ENCODE results near the gene RPL10. TPM values are rescaled to one million over a fixed set of nuclear protein-coding genes. Genes with fewer than 3 reads are reported as not detected.

Gene RPL10
- total and polyA plus RNA-seq, 4 donors, result 2,479 to 4,258 (median 3,622) TPM

- WGBS, 2 donors, result 54 to 73% methylated on average over 19 to 30 of the region's 30 CpGs
- peak; percentile 44 for ATAC-seq (ENCODE audit: insufficient read depth, low FRiP score)
- Histone ChIP-seq H3K4me1 (ENCODE audit: control insufficient read depth in 5 of 5, insufficient read depth in 5 of 5, low read length in 5 of 5) (no peaks in the 10 kb centered on the region), H3K4me3 (no peak overlapping the region), H3K27ac (ENCODE audit: low read depth in 1 of 2, low read length in 1 of 2) (peak overlapping the region in 1 of 2 donors; percentile 37), H3K36me3 (ENCODE audit: control insufficient read depth in 4 of 4, insufficient read depth in 4 of 4, low read length in 4 of 4) (peaks cover 24 to 79% (median 44%) of the 10 kb centered on the region in 4 donors), H3K27me3 (ENCODE audit: control insufficient read depth in 3 of 3, insufficient read depth in 3 of 3, low read length in 2 of 3) (no peaks in the 10 kb centered on the region), H3K9me3 (ENCODE audit: control insufficient read depth in 4 of 4, insufficient read depth in 3 of 4, low read length in 3 of 4) (peaks cover 0 to 2% (median 0%) of the 10 kb centered on the region in 4 donors), H3K9ac (ENCODE audit: insufficient read depth in 1 of 2, low read length in 2 of 2) (no peak overlapping the region)
- no peak for DNase-seq
- no peak for TF ChIP-seq CTCF (IDR thresholded peaks at IDR 0.05; ENCODE audit: control extremely low read depth, extremely low read depth)
These were observed 42.9 kb upstream of the RPL10 start for GRCh38 chrX:154355094-154355775.

DNA sequence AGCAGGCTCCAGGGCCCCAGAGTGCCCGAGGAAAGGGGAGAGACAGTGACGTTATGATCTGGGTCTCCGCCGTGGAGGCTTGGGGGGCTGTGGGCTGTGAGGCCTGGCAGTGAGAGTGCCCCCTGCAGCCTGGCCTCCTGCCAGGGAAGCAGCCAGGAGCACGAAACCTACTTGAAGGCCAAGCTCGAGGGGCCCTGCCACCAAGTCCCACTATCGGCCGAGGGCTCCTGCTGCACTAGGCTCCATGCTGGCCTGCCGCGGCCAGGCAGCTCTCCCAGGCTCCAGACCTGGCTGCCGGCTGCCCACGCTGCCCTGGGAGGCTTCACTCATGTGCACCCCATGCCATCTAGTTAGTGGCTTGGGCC lies 42.4 kb upstream of the RPL10 start:
- no peak for TF ChIP-seq CTCF (IDR thresholded peaks at IDR 0.05; ENCODE audit: control extremely low read depth, extremely low read depth)
- no peak for DNase-seq
- ATAC-seq (ENCODE audit: insufficient read depth, low FRiP score), result no peak
- Histone ChIP-seq H3K9ac (ENCODE audit: insufficient read depth in 1 of 2, low read length in 2 of 2) (no peak overlapping the region), H3K27me3 (ENCODE audit: control insufficient read depth in 3 of 3, insufficient read depth in 3 of 3, low read length in 2 of 3) (no peaks in the 10 kb centered on the region), H3K36me3 (ENCODE audit: control insufficient read depth in 4 of 4, insufficient read depth in 4 of 4, low read length in 4 of 4) (peaks cover 24 to 80% (median 45%) of the 10 kb centered on the region in 4 donors), H3K9me3 (ENCODE audit: control insufficient read depth in 4 of 4, insufficient read depth in 3 of 4, low read length in 3 of 4) (peaks cover 0 to 2% (median 0%) of the 10 kb centered on the region in 4 donors), H3K4me3 (no peak overlapping the region), H3K4me1 (ENCODE audit: control insufficient read depth in 5 of 5, insufficient read depth in 5 of 5, low read length in 5 of 5) (no peaks in the 10 kb centered on the region), H3K27ac (ENCODE audit: low read depth in 1 of 2, low read length in 1 of 2) (peak overlapping the region in 1 of 2 donors; percentile 37)
- 67 to 77% methylated on average over 8 to 12 of the region's 12 CpGs for WGBS, 2 donors

DNA sequence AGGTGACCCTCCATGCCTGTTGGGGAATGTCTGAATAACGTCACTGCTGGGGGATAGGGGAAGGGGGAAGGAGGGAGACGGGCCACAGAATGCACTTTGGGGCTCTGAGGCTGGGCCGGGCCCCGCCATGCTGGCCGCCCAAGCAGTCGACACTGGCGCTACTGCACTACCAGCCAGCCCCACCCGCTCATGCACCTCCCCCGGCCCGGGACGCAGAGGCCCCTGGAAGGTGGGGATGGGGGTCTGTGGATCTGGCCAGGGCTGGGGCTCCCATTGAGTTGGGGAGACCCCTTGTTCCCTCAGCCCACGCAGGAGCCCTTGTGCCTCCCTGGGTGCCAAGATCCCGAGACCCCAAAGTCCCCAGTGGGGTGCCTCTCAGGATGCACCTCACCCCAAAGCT lies 41.6 kb upstream of the RPL10 start:
- Histone ChIP-seq H3K9me3 (ENCODE audit: control insufficient read depth in 4 of 4, insufficient read depth in 3 of 4, low read length in 3 of 4) (peaks cover 0 to 2% (median 0%) of the 10 kb centered on the region in 4 donors), H3K4me3 (no peak overlapping the region), H3K27ac (ENCODE audit: low read depth in 1 of 2, low read length in 1 of 2) (peak overlapping the region in 1 of 2 donors; percentile 9), H3K36me3 (ENCODE audit: control insufficient read depth in 4 of 4, insufficient read depth in 4 of 4, low read length in 4 of 4) (peaks cover 28 to 79% (median 43%) of the 10 kb centered on the region in 4 donors), H3K4me1 (ENCODE audit: control insufficient read depth in 5 of 5, insufficient read depth in 5 of 5, low read length in 5 of 5) (no peaks in the 10 kb centered on the region), H3K27me3 (ENCODE audit: control insufficient read depth in 3 of 3, insufficient read depth in 3 of 3, low read length in 2 of 3) (no peaks in the 10 kb centered on the region), H3K9ac (ENCODE audit: insufficient read depth in 1 of 2, low read length in 2 of 2) (no peak overlapping the region)
- no peak for TF ChIP-seq CTCF (IDR thresholded peaks at IDR 0.05; ENCODE audit: control extremely low read depth, extremely low read depth)
- 82 to 92% methylated on average over 7 to 13 of the region's 13 CpGs for WGBS, 2 donors
- no peak for ATAC-seq (ENCODE audit: insufficient read depth, low FRiP score)
- no peak for DNase-seq

Measured in lung (tissue), 12 donors.